HepG2 (cell line): ENCODE results near the gene ADAMTS14. TPM values are rescaled to one million over a fixed set of nuclear protein-coding genes. Genes with fewer than 3 reads are reported as not detected.

Experiments used
- ATF1 ChIP-seq: IDR thresholded peaks from 2 replicates; pipeline ENCODE4 v1.6.1; 2016; ENCODE audit warnings: mild to moderate bottlenecking, control low read depth
- CTCF ChIP-seq: sonication (generic); formaldehyde crosslinking; IDR thresholded peaks from 2 replicates; pipeline ENCODE4 v1.5.0; 2020; ENCODE audit warnings: mild to moderate bottlenecking, missing genetic modification reagents, moderate library complexity
- HNF4A ChIP-seq: sonication (generic); formaldehyde crosslinking; IDR thresholded peaks from 2 replicates; pipeline ENCODE4 v1.4.0; 2020; ENCODE audit warnings: missing genetic modification reagents
- RFX1 ChIP-seq: fragments of 450-650 bp; IDR thresholded peaks from 2 replicates; pipeline ENCODE4 v1.6.1; 2017
- SALL1 ChIP-seq: sonication (generic); formaldehyde crosslinking; IDR thresholded peaks from 2 replicates; pipeline ENCODE4 v1.8.0; 2022; ENCODE audit warnings: mild to moderate bottlenecking, missing genetic modification reagents
- SP5 ChIP-seq: IDR thresholded peaks from 2 replicates; pipeline ENCODE4 v1.6.1; 2016; ENCODE audit warnings: low read depth, borderline replicate concordance
- XBP1 ChIP-seq: sonication (generic); formaldehyde crosslinking; IDR thresholded peaks from 2 replicates; pipeline ENCODE4 v1.5.0; 2020; ENCODE audit warnings: missing genetic modification reagents
- XRCC5 ChIP-seq: fragments of 200-400 bp; formaldehyde crosslinking; optimal IDR thresholded peaks from 2 replicates; pipeline ENCODE3; 2017; ENCODE audit warnings: mild to moderate bottlenecking, low read length
- ZNF792 ChIP-seq: IDR thresholded peaks from 2 replicates; pipeline ENCODE4 v1.6.1; 2016
- polyA plus RNA-seq, 8 experiments: library from polyadenylated mRNA; depleted of rRNA in 3 of 8; stranded (reverse) in 7 of 8; unstranded in 1 of 8; fragments of >200 nt; fragmentation: Illumina TruSeq in 4 of 8; extraction: Trizol in 4 of 8; gene quantifications; 2 replicates each; pipeline versions ENCODE4 v1.2.1 to v1.2.3, GENCODE V29; 2011 to 2016; ENCODE audit warnings: low read depth in 4 of 8, missing spikeins in 1 of 8, mixed read lengths in 1 of 8; ENCODE audit not compliant: insufficient read depth in 1 of 8
- total RNA-seq, 5 experiments: library from RNA; depleted of rRNA; stranded (reverse); fragments of >200 nt; fragmentation: Illumina TruSeq; extraction: Trizol; gene quantifications; 2 replicates each; pipeline ENCODE4 v1.2.3, GENCODE V29; 2016; ENCODE audit warnings: low read depth in 1 of 5
- TF ChIP-seq, protein P1 (sequence below): IDR thresholded peaks from 2 replicates; pipeline ENCODE4 v1.6.1; 2016
- TF ChIP-seq, protein P2 (sequence below): sonication (generic); formaldehyde crosslinking; IDR thresholded peaks from 2 replicates; pipeline ENCODE4 v1.5.0; 2020; ENCODE audit warnings: mild to moderate bottlenecking, missing genetic modification reagents

ADAMTS14 gene
- total and polyA plus RNA-seq, 2 of the 13 experiments (the other 11 are each of a cell fraction or from before 2014, with no cell fraction given) = 0.04 to 0.07 TPM

- TF ChIP-seq CTCF (CRISPR knock-in tag) (peak; percentile 29; the same call in 1 of the 2 replicates), SP5 (no peak), HNF4A (peak; percentile 35; the same call in 1 of the 2 replicates), SALL1 (peak; percentile 9; the same call in 1 of the 2 replicates), XBP1 (CRISPR knock-in tag) (no peak), RFX1 (peak; percentile 31; the same call in 1 of the 2 replicates), XRCC5 (peak; percentile 32), ZNF792 (CRISPR knock-in tag) (no peak), ATF1 (CRISPR knock-in tag) (no peak)
- TF ChIP-seq, protein P1, sequence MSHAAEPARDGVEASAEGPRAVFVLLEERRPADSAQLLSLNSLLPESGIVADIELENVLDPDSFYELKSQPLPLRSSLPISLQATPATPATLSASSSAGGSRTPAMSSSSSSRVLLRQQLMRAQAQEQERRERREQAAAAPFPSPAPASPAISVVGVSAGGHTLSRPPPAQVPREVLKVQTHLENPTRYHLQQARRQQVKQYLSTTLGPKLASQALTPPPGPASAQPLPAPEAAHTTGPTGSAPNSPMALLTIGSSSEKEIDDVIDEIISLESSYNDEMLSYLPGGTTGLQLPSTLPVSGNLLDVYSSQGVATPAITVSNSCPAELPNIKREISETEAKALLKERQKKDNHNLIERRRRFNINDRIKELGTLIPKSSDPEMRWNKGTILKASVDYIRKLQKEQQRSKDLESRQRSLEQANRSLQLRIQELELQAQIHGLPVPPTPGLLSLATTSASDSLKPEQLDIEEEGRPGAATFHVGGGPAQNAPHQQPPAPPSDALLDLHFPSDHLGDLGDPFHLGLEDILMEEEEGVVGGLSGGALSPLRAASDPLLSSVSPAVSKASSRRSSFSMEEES (CRISPR knock-in tag) = 0 out of 2 replicates have a peak, but pooled peaks have one; percentile 28
- TF ChIP-seq, protein P2, sequence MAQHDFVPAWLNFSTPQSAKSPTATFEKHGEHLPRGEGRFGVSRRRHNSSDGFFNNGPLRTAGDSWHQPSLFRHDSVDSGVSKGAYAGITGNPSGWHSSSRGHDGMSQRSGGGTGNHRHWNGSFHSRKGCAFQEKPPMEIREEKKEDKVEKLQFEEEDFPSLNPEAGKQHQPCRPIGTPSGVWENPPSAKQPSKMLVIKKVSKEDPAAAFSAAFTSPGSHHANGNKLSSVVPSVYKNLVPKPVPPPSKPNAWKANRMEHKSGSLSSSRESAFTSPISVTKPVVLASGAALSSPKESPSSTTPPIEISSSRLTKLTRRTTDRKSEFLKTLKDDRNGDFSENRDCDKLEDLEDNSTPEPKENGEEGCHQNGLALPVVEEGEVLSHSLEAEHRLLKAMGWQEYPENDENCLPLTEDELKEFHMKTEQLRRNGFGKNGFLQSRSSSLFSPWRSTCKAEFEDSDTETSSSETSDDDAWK (CRISPR knock-in tag) = no peak
Observed at GRCh38 chr10:70685455-70685911, 13.2 kb downstream of the ADAMTS14 start (continued).
